Subcutaneous adipose tissue (tissue), 4 donors: ENCODE results near the gene ZNF512. TPM values are rescaled to one million over a fixed set of nuclear protein-coding genes. Genes with fewer than 3 reads are reported as not detected.

Experiments used
- CTCF ChIP-seq: fragments of 450-650 bp; IDR thresholded peaks from one replicate; pipeline ENCODE4 v1.5.1; 2016; ENCODE audit warnings: low read depth, mild to moderate bottlenecking, control low read depth, antibody characterized with exemption, moderate library complexity
- total RNA-seq, 4 donors: library from RNA; depleted of rRNA; stranded (reverse); fragments of >200 nt; gene quantifications; one replicate each; pipeline ENCODE4 v1.1.0, GENCODE V29; 2016

ZNF512 gene
- total RNA-seq, 4 donors from 2014 or later: 17.1 to 24.6 (median 21.9) TPM

- TF ChIP-seq CTCF: no peak
Observed at GRCh38 chr2:27651056-27651455, 68.2 kb downstream of the ZNF512 start.

GRCh38 chr2:27652341-27652740 is 69.5 kb downstream of the ZNF512 start:
- TF ChIP-seq CTCF: no peak

DNA sequence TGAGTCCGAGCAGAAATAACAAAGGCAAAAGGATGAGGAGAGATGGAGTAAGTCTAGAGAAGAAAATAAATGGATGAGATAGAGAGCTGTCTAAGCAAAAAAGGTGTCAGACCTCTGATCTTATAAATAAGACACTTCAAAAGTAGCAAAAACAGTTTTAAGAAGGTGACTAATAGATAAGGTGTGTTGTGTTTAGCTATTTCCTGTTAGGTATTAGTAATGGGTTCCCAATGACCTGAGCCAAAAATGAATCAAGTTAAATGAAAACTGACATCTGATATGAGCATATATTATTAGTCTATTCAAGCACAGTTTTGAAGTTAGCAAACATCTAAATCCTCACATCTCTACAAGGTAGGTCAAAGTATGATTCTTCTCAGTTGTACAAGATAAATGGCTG is 69.9 kb downstream of the ZNF512 start:
- TF ChIP-seq CTCF: no peak

DNA sequence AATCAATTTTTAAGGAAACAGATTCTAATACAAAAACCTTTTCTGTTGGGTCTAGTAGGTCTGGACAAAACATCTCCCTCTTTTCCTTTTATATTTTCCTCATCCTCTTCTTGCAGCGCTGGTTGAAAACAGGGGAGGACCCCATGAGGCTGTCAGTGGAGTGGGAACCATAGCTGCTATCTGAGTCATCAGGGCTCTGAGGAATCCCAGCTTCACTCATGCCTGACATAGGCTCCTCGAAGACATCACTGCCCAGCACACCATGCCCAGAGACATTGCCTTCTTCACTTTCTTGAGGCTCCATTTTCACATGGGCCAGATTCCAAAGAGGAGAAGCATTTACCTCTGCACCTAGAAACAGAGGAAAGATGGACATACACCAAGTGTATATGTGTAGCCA is 70.6 kb downstream of the ZNF512 start:
- TF ChIP-seq CTCF: no peak

GRCh38 chr2:27655155-27655951 is 72.5 kb downstream of the ZNF512 start:
- no peak for TF ChIP-seq CTCF

GRCh38 chr2:27661371-27661770 is 78.5 kb downstream of the ZNF512 start:
- no peak for TF ChIP-seq CTCF

DNA sequence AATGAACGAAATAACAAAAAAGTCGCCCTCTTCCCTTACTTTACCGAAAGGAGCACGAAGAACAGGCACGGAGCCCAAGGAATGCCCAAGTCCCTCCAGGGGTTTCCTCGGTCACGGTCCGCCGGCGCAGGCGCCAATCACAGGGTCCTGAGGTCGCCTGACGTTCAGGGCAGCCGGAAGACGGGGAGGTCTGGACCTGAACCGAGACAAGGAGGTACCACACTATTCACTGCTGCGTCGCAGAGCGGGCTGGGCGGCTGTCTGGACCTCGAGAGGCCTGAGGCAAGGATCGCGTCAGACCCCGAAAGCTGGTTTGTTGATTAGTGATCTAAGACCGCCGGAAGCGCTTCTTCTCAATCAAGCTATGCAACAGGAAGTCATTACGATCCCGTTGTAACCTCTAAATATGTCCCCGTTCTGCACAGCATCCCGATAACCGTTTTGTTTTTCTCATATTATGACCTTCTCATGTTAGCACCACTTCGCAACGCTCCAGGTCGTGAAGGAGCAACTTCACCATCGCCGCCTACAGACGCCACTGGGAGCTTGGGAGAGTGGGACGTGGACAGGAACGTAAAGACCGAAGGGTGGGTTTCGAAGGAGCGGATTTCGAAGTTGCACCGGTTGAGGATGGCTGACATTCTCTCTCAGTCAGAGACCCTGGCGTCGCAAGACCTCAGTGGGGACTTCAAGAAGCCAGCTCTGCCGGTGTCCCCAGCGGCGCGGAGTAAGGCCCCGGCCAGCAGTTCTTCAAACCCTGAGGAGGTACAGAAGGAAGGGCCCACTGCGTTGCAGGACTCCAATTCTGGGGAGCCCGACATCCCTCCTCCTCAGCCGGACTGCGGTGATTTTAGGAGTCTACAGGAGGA is 80.7 kb downstream of the ZNF512 start, which contains the start of the genes SLC4A1AP and SUPT7L:
Gene SLC4A1AP, plus strand, starts transcription at position 605 of the 869 bp plus-strand sequence. Its CDS starts 26 bp downstream, at position 631.
Gene SUPT7L, minus strand, starts transcription at position 330 of the 869 bp plus-strand sequence. CDS start 1,422 bp downstream, outside the sequence.
- TF ChIP-seq CTCF: no peak
